K562 (cell line): Measurements from ENCODE around the gene SLC37A2. TPM values are rescaled to one million over a fixed set of nuclear protein-coding genes. Genes with fewer than 3 reads are reported as not detected.

Experiments used
- ATAC-seq: fragments of 200-7000 bp; cut with Tn5 transposase; 3 replicates; pipeline ENCODE4 v1.9.1; 2020; ENCODE audit warnings: moderate library complexity
- BruUV-seq: library from RNA; stranded (reverse); fragments of 400-500 nt; replicated peaks from 2 replicates; lab custom pipeline; 2021; lab: Mats Ljungman, UMichigan
- CTCF ChIA-PET: fragments of 300-600 bp; formaldehyde crosslinking; extraction: SDS; loops from one replicate; lab custom pipeline; 2021; ENCODE audit warnings: low intra/inter-chr PET ratio; lab: Yijun Ruan, JAX
- POLR2A ChIA-PET: fragments of 300-600, 350-650 bp; sonication (Branson Sonifier 250); formaldehyde crosslinking; extraction: SDS; loops from one replicate; lab custom pipeline; 2021; ENCODE audit warnings: antibody characterized with exemption, inconsistent platforms; lab: Yijun Ruan, JAX
- DNase-seq, 4 experiments: peaks; one replicate each; pipeline versions ENCODE4 v3.0.0 to v3.0.0-alpha.2; 2011 to 2018; ENCODE audit warnings: low spot score in 3 of 4, mixed read lengths in 3 of 4; ENCODE audit errors: extremely low read depth in 1 of 4
- FAIRE-seq: peaks from 2 replicates; lab custom pipeline; 2011; peaks lifted over from hg19 to GRCh38; lab: Jason Lieb, UNC
- H2AFZ ChIP-seq: 2 replicates; pipeline ENCODE4 v1.6.0; 2011; ENCODE audit warnings: low read depth, low read length, control low read depth, inconsistent platforms
- H3K27ac ChIP-seq: fragments of 200-600 bp; 3 replicates; pipeline ENCODE4 v1.8.0; 2011; ENCODE audit warnings: low read depth, mild to moderate bottlenecking, control low read depth, inconsistent platforms, low read length, moderate library complexity, mixed read lengths; ENCODE audit errors: extremely low read depth
- H3K27me3 ChIP-seq, 2 experiments: fragments of 300-600 bp in 1 of 2; 2 replicates in 1 of 2; 3 replicates in 1 of 2; pipeline versions ENCODE4 v1.6.0 to v1.8.0; 2011; ENCODE audit warnings: inconsistent platforms in 2 of 2, low read length in 2 of 2, mild to moderate bottlenecking in 1 of 2, mixed read lengths in 1 of 2, moderate library complexity in 1 of 2; ENCODE audit not compliant: control insufficient read depth in 2 of 2, insufficient read depth in 2 of 2
- H3K36me3 ChIP-seq: fragments of 300-600 bp; 3 replicates; pipeline ENCODE4 v1.8.0; 2011; ENCODE audit warnings: mild to moderate bottlenecking, low read length, inconsistent platforms; ENCODE audit not compliant: control insufficient read depth, insufficient read depth
- H3K4me1 ChIP-seq, 2 experiments: fragments of 200-600 bp in 1 of 2; replicated peaks in 1 of 2; 2 replicates in 1 of 2; 3 replicates in 1 of 2; pipeline versions ENCODE4 v1.5.1 to v1.8.0; 2011; ENCODE audit warnings: inconsistent platforms in 2 of 2, low read length in 2 of 2, mild to moderate bottlenecking in 1 of 2, mixed read lengths in 1 of 2, moderate library complexity in 1 of 2; ENCODE audit not compliant: control insufficient read depth in 2 of 2, insufficient read depth in 2 of 2
- H3K4me2 ChIP-seq: 2 replicates; pipeline ENCODE4 v1.6.1; 2011; ENCODE audit warnings: low read length, control low read depth, inconsistent platforms, mixed read lengths; ENCODE audit not compliant: insufficient read depth
- H3K4me3 ChIP-seq: fragments of 200-600 bp; sonication (generic), shearing (Covaris generic); 2 replicates; pipeline ENCODE4 v1.5.1; 2016; ENCODE audit warnings: control low read depth, inconsistent platforms
- H3K79me2 ChIP-seq: fragments of 200-600 bp; 3 replicates; pipeline ENCODE4 v1.8.0; 2011; ENCODE audit warnings: low read length, inconsistent platforms; ENCODE audit not compliant: control insufficient read depth, insufficient read depth
- H3K9ac ChIP-seq, 2 experiments: 2 replicates each; pipeline versions ENCODE4 v1.6.0 to v1.6.1; 2011; ENCODE audit warnings: low read depth in 2 of 2, low read length in 2 of 2, control low read depth in 1 of 2, inconsistent platforms in 1 of 2, mild to moderate bottlenecking in 1 of 2, mixed read lengths in 1 of 2; ENCODE audit not compliant: insufficient read depth in 1 of 2
- H3K9me1 ChIP-seq: one replicate; pipeline ENCODE4 v1.6.0; 2011; ENCODE audit warnings: inconsistent platforms, mild to moderate bottlenecking, low read length, moderate library complexity; ENCODE audit not compliant: control insufficient read depth, insufficient read depth
- H3K9me3 ChIP-seq: replicated peaks from 2 replicates; pipeline ENCODE4 v1.5.1; 2011; ENCODE audit warnings: low read depth, low read length, inconsistent platforms; ENCODE audit not compliant: control insufficient read depth, insufficient read depth
- H4K20me1 ChIP-seq: replicated peaks from 2 replicates; pipeline ENCODE4 v1.6.1; 2011; ENCODE audit warnings: low read length, inconsistent platforms, mixed read lengths; ENCODE audit not compliant: control insufficient read depth, insufficient read depth
- BMI1 ChIP-seq: fragments of 150-350 bp; IDR thresholded peaks from 2 replicates; pipeline ENCODE4 v1.6.1; 2014; ENCODE audit warnings: low read length
- BRF1 ChIP-seq: IDR thresholded peaks from 3 replicates; pipeline ENCODE4 v1.6.1; 2011; ENCODE audit warnings: borderline replicate concordance, mild to moderate bottlenecking; ENCODE audit not compliant: insufficient read length; ENCODE audit errors: extremely low read depth
- CHD4 ChIP-seq: fragments of 200-600 bp; sonication (generic); IDR thresholded peaks from 3 replicates; pipeline ENCODE4 v1.6.1; 2012; ENCODE audit warnings: low read depth, mild to moderate bottlenecking, mixed read lengths, low read length, inconsistent platforms; ENCODE audit not compliant: insufficient read depth, insufficient replicate concordance, poor library complexity, severe bottlenecking
- E2F4 ChIP-seq: sonication (generic); formaldehyde crosslinking; IDR thresholded peaks from 2 replicates; pipeline ENCODE4 v1.8.0; 2022; ENCODE audit warnings: mild to moderate bottlenecking, low read depth, missing genetic modification reagents
- IRF9 ChIP-seq: fragments of 450-650 bp; IDR thresholded peaks from 2 replicates; pipeline ENCODE4 v1.6.1; 2016; ENCODE audit warnings: missing biosample characterization, missing genetic modification characterization
- MAFK ChIP-seq: IDR thresholded peaks from 2 replicates; pipeline ENCODE4 v1.6.1; 2011; ENCODE audit warnings: low read length, improper control_type of control experiment
- POLR3G ChIP-seq: IDR thresholded peaks from 2 replicates; pipeline ENCODE4 v1.6.1; 2011; ENCODE audit not compliant: insufficient read length, insufficient replicate concordance; ENCODE audit errors: extremely low read depth
- RAD21 ChIP-seq, 2 experiments: fragments of 250-450 bp in 1 of 2; fragments of 450-650 bp in 1 of 2; sonication (Bioruptor Pico) in 1 of 2; formaldehyde crosslinking in 1 of 2; IDR thresholded peaks in 1 of 2; conservative IDR thresholded peaks in 1 of 2; 2 replicates each; pipeline versions ENCODE4 v1.4.0 to v1.8.0; 2020 to 2022; ENCODE audit warnings: mild to moderate bottlenecking in 2 of 2, moderate library complexity in 1 of 2
- U2AF2 ChIP-seq: fragments of 200-400 bp; formaldehyde crosslinking; optimal IDR thresholded peaks from 2 replicates; pipeline ENCODE3; 2017; ENCODE audit warnings: low read depth, mild to moderate bottlenecking, low read length
- USF1 ChIP-seq: sonication (generic); formaldehyde crosslinking; IDR thresholded peaks from 2 replicates; pipeline ENCODE4 v1.9.0; 2022; ENCODE audit warnings: mild to moderate bottlenecking, missing genetic modification reagents
- YBX1 ChIP-seq: fragments of 450-650 bp; IDR thresholded peaks from 2 replicates; pipeline ENCODE4 v1.7.1; 2016; ENCODE audit warnings: mild to moderate bottlenecking
- ZNF146 ChIP-seq: IDR thresholded peaks from one replicate; pipeline ENCODE4 v1.6.1; 2018; ENCODE audit warnings: missing compliant biosample characterization; ENCODE audit not compliant: unreplicated experiment
- ZNF586 ChIP-seq: fragments of 450-650 bp; formaldehyde crosslinking; conservative IDR thresholded peaks from 2 replicates; pipeline ENCODE4 v1.4.0; 2020; ENCODE audit warnings: mild to moderate bottlenecking, moderate library complexity
- ZNF699 ChIP-seq: fragments of 250-450 bp; sonication (Bioruptor Pico); IDR thresholded peaks from 2 replicates; pipeline ENCODE4 v1.8.0; 2021; ENCODE audit warnings: mild to moderate bottlenecking, moderate library complexity; ENCODE audit not compliant: insufficient replicate concordance
- ZNF740 ChIP-seq, 3 experiments: fragments of 200-800 bp in 1 of 3; sonication (Bioruptor generic) in 1 of 3; sonication (generic) in 1 of 3; formaldehyde crosslinking in 1 of 3; IDR thresholded peaks; 2 replicates each; pipeline versions ENCODE4 v1.6.1 to v1.8.0; 2016 to 2022; ENCODE audit warnings: mild to moderate bottlenecking in 2 of 3, missing compliant biosample characterization in 2 of 3, missing genetic modification characterization in 2 of 3, missing genetic modification reagents in 1 of 3
- WGBS: fragments of 100-300 bp; shearing (Covaris generic); methylation state at CpG from one replicate; pipeline ENCODE4 v1.1.6; 2016; ENCODE audit warnings: low coverage, mixed read lengths; ENCODE audit not compliant: insufficient coverage; ENCODE audit errors: missing lambda C conversion rate; 5-methylcytosine and 5-hydroxymethylcytosine counted together
- in situ Hi-C: fragments of 300-500 bp; cut with MboI; formaldehyde crosslinking; loops from 4 replicates; pipeline ENCODE4 v1.15.0; 2018; ENCODE audit warnings: inconsistent platforms, mixed read lengths
- intact Hi-C: fragments of 100-400 bp; cut with micrococcal nuclease; formaldehyde crosslinking; loops from 2 replicates; pipeline ENCODE4 v1.14.2; 2022
- polyA plus RNA-seq, 8 experiments: library from polyadenylated mRNA; depleted of rRNA in 4 of 8; stranded (reverse) in 5 of 8; unstranded in 3 of 8; fragments of >200 nt; fragmentation: Nextera tagmentation in 2 of 8; fragmentation: Illumina TruSeq in 1 of 8; extraction: Ambion mirVana in 2 of 8; extraction: Trizol in 1 of 8; gene quantifications; 2 replicates each; pipeline versions ENCODE4 v1.2.1 to v1.2.3, GENCODE V29; 2011 to 2014; ENCODE audit warnings: inconsistent platforms in 1 of 8, missing spikeins in 1 of 8
- total RNA-seq, 7 experiments: library from RNA; depleted of rRNA in 6 of 7; stranded (reverse); fragments of >200 nt in 6 of 7; fragmentation: Illumina TruSeq in 2 of 7; extraction: Trizol in 2 of 7; gene quantifications; 2 replicates each; pipeline versions ENCODE4 v1.2.1 to v1.2.3, GENCODE V29; 2011 to 2021; ENCODE audit warnings: low replicate concordance in 1 of 7

The SLC37A2 gene
- total and polyA plus RNA-seq, 9 of the 15 experiments (the other 6 are each of a cell fraction or from before 2014, with no cell fraction given) = 0.01 to 1.2 (median 0.52) TPM

- Histone ChIP-seq H3K9me1 (no peaks in the 10 kb centered on the region), H3K9ac (no peak overlapping the region), H3K27ac (no peak overlapping the region), H2AFZ (no peak overlapping the region), H4K20me1 (no peaks in the 10 kb centered on the region), H3K36me3 (peaks cover 15% of the 10 kb centered on the region; the same call in 1 of the 3 replicates), H3K4me2 (no peak overlapping the region), H3K27me3 (no peaks in the 10 kb centered on the region), H3K4me3 (no peak overlapping the region), H3K79me2 (no peaks in the 10 kb centered on the region), H3K4me1 (no peaks in the 10 kb centered on the region), H3K9me3 (no peaks in the 10 kb centered on the region)
- in situ Hi-C loops (no loop called here), intact Hi-C loops (no loop called here)
- FAIRE-seq (no peak), DNase-seq (no peak), ATAC-seq (no peak)
- POLR2A ChIA-PET = interaction anchor here (0.7 to 1.4 kb wide), 3 partner anchors 9 to 349 kb away, joined by 3 to 5 read pairs (median 3); partner anchors contain the start of gene TMEM218
- BruUV-seq = no TSS peak
- 87% methylated on average over 19 of the region's 19 CpGs for WGBS
- CTCF ChIA-PET = no interaction called here
- no peak for TF ChIP-seq BMI1
- TF ChIP-seq ZNF586 (CRISPR knock-in tag) = no peak
- TF ChIP-seq IRF9 (tag) = no peak
- TF ChIP-seq USF1 = no peak
- no peak for TF ChIP-seq E2F4 (CRISPR knock-in tag)
- no peak for TF ChIP-seq BRF1
- no peak for TF ChIP-seq YBX1
- TF ChIP-seq ZNF699 (CRISPR knock-in tag) = no peak
- TF ChIP-seq MAFK = no peak
- TF ChIP-seq ZNF146 = no peak
- TF ChIP-seq RAD21 (CRISPR knock-in tag; conservative IDR thresholded peaks at IDR 0.05 in 1 of 2, IDR thresholded peaks at IDR 0.05 in 1 of 2) = no peak
- no peak for TF ChIP-seq U2AF2
- TF ChIP-seq ZNF740 (CRISPR knock-in tag; IDR thresholded peaks at IDR 0.05) = no peak
- no peak for TF ChIP-seq ZNF740 (tag; IDR thresholded peaks at IDR 0.05)
- TF ChIP-seq POLR3G = no peak
- no peak for TF ChIP-seq CHD4
Measured at GRCh38 chr11:125102025-125102424, 38.9 kb downstream of the SLC37A2 start.
